Measurements from ENCODE around the gene RETN. TPM values are rescaled to one million over a fixed set of nuclear protein-coding genes. Genes with fewer than 3 reads are reported as not detected.

RETN gene
- total and polyA plus RNA-seq, 2 experiments from 2014 or later, result not detected

GRCh38 chr19:7625763-7626372 lies 43.0 kb upstream of the RETN start:
- H4K20me1 ChIP-seq (replicated peaks; ENCODE audit: insufficient read depth), result peaks cover 8% of the 10 kb centered on the region
- Mint-ChIP-seq H3K36me3 (ENCODE audit: low read depth) (peaks cover 27% of the 10 kb centered on the region), H3K27me3 (ENCODE audit: insufficient read depth, low read depth, poor library complexity) (peaks cover 13% of the 10 kb centered on the region), H3K27ac (no peak overlapping the region), H3K4me1 (peaks cover 16% of the 10 kb centered on the region), H3K4me3 (no peak overlapping the region), H3K9me3 (no peaks in the 10 kb centered on the region; the same call in 2 of the 3 replicates)
- H3K4me1 ChIP-seq (ENCODE audit: insufficient read depth), result peaks cover 13% of the 10 kb centered on the region; the same call in 1 of the 2 replicates
- H3K27ac ChIP-seq (ENCODE audit: low read depth), result no peak overlapping the region
- DNase-seq (ENCODE audit: low spot score), result no peak
- no peaks in the 10 kb centered on the region; the same call in 1 of the 2 replicates for H3K36me3 ChIP-seq (ENCODE audit: insufficient read depth)
- no peak for TF ChIP-seq ZNF331 (CRISPR knock-in tag; IDR thresholded peaks at IDR 0.05; ENCODE audit: low read depth)
- no peak for TF ChIP-seq JUNB (IDR thresholded peaks at IDR 0.05; ENCODE audit: unreplicated experiment)
- no peak for TF ChIP-seq EZH2phosphoT487 (IDR thresholded peaks at IDR 0.05; ENCODE audit: unreplicated experiment)
- TF ChIP-seq EZH2 (IDR thresholded peaks at IDR 0.05; ENCODE audit: low read depth, unreplicated experiment), result no peak
- no peak for TF ChIP-seq NANOG (IDR thresholded peaks at IDR 0.05; ENCODE audit: borderline replicate concordance)
- no peak for TF ChIP-seq POLR2AphosphoS5 (IDR thresholded peaks at IDR 0.05; ENCODE audit: low read depth)
- no peak for TF ChIP-seq ZNF114 (CRISPR knock-in tag; IDR thresholded peaks at IDR 0.05)
- TF ChIP-seq STAT1 (IDR thresholded peaks at IDR 0.05; ENCODE audit: unreplicated experiment), result no peak
- TF ChIP-seq ETS1 (IDR thresholded peaks at IDR 0.05), result no peak
- TF ChIP-seq CTCF (conservative IDR thresholded peaks at IDR 0.05; ENCODE audit: low read depth in 2 of 2), result no peak
- TF ChIP-seq REST (IDR thresholded peaks at IDR 0.05; ENCODE audit: unreplicated experiment), result no peak
- TF ChIP-seq CREB1 (CRISPR knock-in tag; IDR thresholded peaks at IDR 0.05; ENCODE audit: low read depth), result no peak
- TF ChIP-seq ZNF462 (CRISPR knock-in tag; IDR thresholded peaks at IDR 0.05), result no peak
- H2AFZ ChIP-seq, result no peak overlapping the region
- no peak for ATAC-seq
- H3K4me2 ChIP-seq, result no peak overlapping the region
- H3F3A ChIP-seq (replicated peaks; ENCODE audit: low read depth), result no peaks in the 10 kb centered on the region
- no peak overlapping the region for H3K4me3 ChIP-seq
- H3K79me2 ChIP-seq (replicated peaks; ENCODE audit: insufficient read depth), result peaks cover 42% of the 10 kb centered on the region
- no peaks in the 10 kb centered on the region for H3K9me2 ChIP-seq (ENCODE audit: insufficient read depth)
- H3K27me3 ChIP-seq (ENCODE audit: insufficient read depth), result no peaks in the 10 kb centered on the region
